ENCODE data around the gene ZNF784. TPM values are rescaled to one million over a fixed set of nuclear protein-coding genes. Genes with fewer than 3 reads are reported as not detected.

The ZNF784 gene
- total and polyA plus RNA-seq, 9 of the 15 experiments (the other 6 are each of a cell fraction or from before 2014, with no cell fraction given), result 0.14 to 6.1 (median 2.1) TPM

GRCh38 chr19:55643003-55643886 is 18.9 kb upstream of the ZNF784 start, which contains the start of gene ZNF581 (continued):
- TF ChIP-seq POLR2AphosphoS5 (IDR thresholded peaks at IDR 0.05; ENCODE audit: control insufficient read depth, insufficient read depth, low read depth, low read length) (peak; percentile 57), HBP1 (CRISPR knock-in tag; IDR thresholded peaks at IDR 0.05) (0 out of 2 replicates have a peak, but pooled peaks have one; percentile 16), ZNF507 (tag; conservative IDR thresholded peaks at IDR 0.05) (no peak), RBM34 (IDR thresholded peaks at IDR 0.05; ENCODE audit: borderline replicate concordance, insufficient read depth, low read length) (no peak), ID3 (CRISPR knock-in tag; IDR thresholded peaks at IDR 0.05) (no peak), ID3 (tag; IDR thresholded peaks at IDR 0.05) (no peak), RFX5 (IDR thresholded peaks at IDR 0.05; ENCODE audit: low read depth, low read length) (no peak), RBM22 (IDR thresholded peaks at IDR 0.05; ENCODE audit: low read depth, low read length, poor library complexity, severe bottlenecking) (peak; percentile 88), NR0B1 (IDR thresholded peaks at IDR 0.05; ENCODE audit: partially characterized antibody) (no peak), ZNF384 (IDR thresholded peaks at IDR 0.05; ENCODE audit: low read depth, low read length) (0 out of 2 replicates have a peak, but pooled peaks have one; percentile 29), ZNF639 (CRISPR knock-in tag; conservative IDR thresholded peaks at IDR 0.05 in 1 of 2, IDR thresholded peaks at IDR 0.05 in 1 of 2) (peak in 1 of 2 experiments; percentile 80; a peak in 2 of 4 replicates), ZNF77 (CRISPR knock-in tag; IDR thresholded peaks at IDR 0.05) (no peak), HEY1 (CRISPR knock-in tag; IDR thresholded peaks at IDR 0.05; ENCODE audit: borderline replicate concordance) (no peak), ZNF134 (CRISPR knock-in tag; conservative IDR thresholded peaks at IDR 0.05) (no peak), TAF1 (IDR thresholded peaks at IDR 0.05; ENCODE audit: control insufficient read depth, extremely low read depth, insufficient read depth, low read length, severe bottlenecking) (peak; percentile 80), GTF2B (IDR thresholded peaks at IDR 0.05; ENCODE audit: extremely low read depth, insufficient read length) (no peak), ZNF140 (CRISPR knock-in tag; IDR thresholded peaks at IDR 0.05) (no peak), CEBPB (tag; IDR thresholded peaks at IDR 0.05) (no peak), ZNF408 (CRISPR knock-in tag; IDR thresholded peaks at IDR 0.05; ENCODE audit: low read depth) (no peak), ZNF133 (CRISPR knock-in tag; IDR thresholded peaks at IDR 0.05) (no peak), DMBX1 (CRISPR knock-in tag; IDR thresholded peaks at IDR 0.05; ENCODE audit: borderline replicate concordance) (0 out of 2 replicates have a peak, but pooled peaks have one; percentile 13)

All from K562 (cell line).